HG03064 (cell line): Measurements from ENCODE around the gene SPATA3.

ENCODE experiments used
- ATAC-seq: cut with Tn5 transposase; IDR thresholded peaks from one replicate; pipeline ENCODE4 v1.9.1; 2021; ENCODE audit warnings: low read depth; ENCODE audit not compliant: unreplicated experiment

SPATA3 gene

GRCh38 chr2:231043796-231044195, 47.9 kb downstream of the SPATA3 start:
- no peak for ATAC-seq

GRCh38 chr2:231046916-231047273, 51.0 kb downstream of the SPATA3 start:
- ATAC-seq = no peak

- no peak for ATAC-seq
These were observed 51.5 kb downstream of the SPATA3 start for GRCh38 chr2:231047274-231047922.

GRCh38 chr2:231047923-231048915, 52.3 kb downstream of the SPATA3 start:
- no peak for ATAC-seq

- no peak for ATAC-seq
These were observed 53.5 kb downstream of the SPATA3 start for GRCh38 chr2:231049286-231050017.

GRCh38 chr2:231050018-231050901, 54.3 kb downstream of the SPATA3 start:
- ATAC-seq = no peak

GRCh38 chr2:231051116-231051515, 55.2 kb downstream of the SPATA3 start:
- ATAC-seq = no peak

GRCh38 chr2:231052494-231053451, 56.9 kb downstream of the SPATA3 start:
- peak; percentile 50 for ATAC-seq

- no peak for ATAC-seq
These were observed 57.9 kb downstream of the SPATA3 start for GRCh38 chr2:231053846-231054245.

GRCh38 chr2:231056453-231057416, 60.8 kb downstream of the SPATA3 start, which contains the start of gene PSMD1:
PSMD1 (plus strand) TSS chr2:231056867; CDS start chr2:231057026, 159 bp downstream.
- peak; percentile 73 for ATAC-seq

GRCh38 chr2:231057590-231057989, 61.7 kb downstream of the SPATA3 start:
- ATAC-seq = no peak
